OCI-LY7 (cell line): ENCODE data around the gene PARD6G. TPM values are rescaled to one million over a fixed set of nuclear protein-coding genes. Genes with fewer than 3 reads are reported as not detected.

Experiments used
- BruUV-seq: library from RNA; stranded (reverse); fragments of 400-500 nt; replicated peaks from 2 replicates; lab custom pipeline; 2021; lab: Mats Ljungman, UMichigan
- CTCF ChIA-PET: fragments of 300-600 bp; sonication (Branson Sonifier 250); formaldehyde crosslinking; loops from one replicate; lab custom pipeline; 2022; ENCODE audit warnings: antibody characterized with exemption; ENCODE audit not compliant: unreplicated experiment; lab: Charles Lee
- POLR2A ChIA-PET: fragments of 300-600 bp; sonication (Branson Sonifier 250); formaldehyde crosslinking; loops from one replicate; lab custom pipeline; 2022; ENCODE audit warnings: antibody characterized with exemption; lab: Charles Lee
- DNase-seq: peaks from one replicate; pipeline ENCODE4 v3.0.0-alpha.2; 2015; ENCODE audit warnings: low spot score
- H2AFZ ChIP-seq: fragments of 200-600 bp; sonication (generic), shearing (Covaris generic); 2 replicates; pipeline ENCODE4 v1.6.1; 2014; ENCODE audit warnings: mild to moderate bottlenecking, antibody characterized with exemption, low read length, moderate library complexity
- H3K27ac ChIP-seq: fragments of 200-600 bp; sonication (generic); 2 replicates; pipeline ENCODE4 v1.5.1; 2014; ENCODE audit warnings: mixed run types, low read depth, mild to moderate bottlenecking, moderate library complexity, low read length, inconsistent platforms; ENCODE audit not compliant: poor library complexity, severe bottlenecking
- H3K36me3 ChIP-seq: fragments of 200-600 bp; sonication (generic); 2 replicates; pipeline ENCODE4 v1.6.1; 2014; ENCODE audit warnings: mild to moderate bottlenecking, antibody characterized with exemption, low read length, moderate library complexity, mixed read lengths; ENCODE audit not compliant: insufficient read depth
- H3K4me1 ChIP-seq: fragments of 200-600 bp; sonication (generic); 2 replicates; pipeline ENCODE4 v1.5.1; 2014; ENCODE audit warnings: mild to moderate bottlenecking, low read length; ENCODE audit not compliant: insufficient read depth, poor library complexity, severe bottlenecking
- H3K4me2 ChIP-seq: fragments of 200-600 bp; sonication (generic); 2 replicates; pipeline ENCODE4 v1.6.1; 2014; ENCODE audit warnings: mild to moderate bottlenecking, low read length
- H3K4me3 ChIP-seq: fragments of 200-600 bp; sonication (generic); 2 replicates; pipeline ENCODE4 v1.5.1; 2014; ENCODE audit warnings: mild to moderate bottlenecking, low read depth, low read length; ENCODE audit not compliant: poor library complexity, severe bottlenecking
- H3K79me2 ChIP-seq: fragments of 200-600 bp; sonication (generic); 2 replicates; pipeline ENCODE4 v1.6.1; 2016; ENCODE audit warnings: low read depth, mild to moderate bottlenecking, low read length, moderate library complexity, mixed read lengths; ENCODE audit not compliant: insufficient read depth
- H3K9me2 ChIP-seq: fragments of 200-600 bp; sonication (generic); 2 replicates; pipeline ENCODE4 v1.6.1; 2016; ENCODE audit warnings: mild to moderate bottlenecking, low read length, mixed read lengths; ENCODE audit not compliant: insufficient read depth
- H3K9me3 ChIP-seq: fragments of 200-600 bp; sonication (generic); 2 replicates; pipeline ENCODE4 v1.6.1; 2014; ENCODE audit warnings: mild to moderate bottlenecking, mixed run types, low read length, mixed read lengths
- H4K20me1 ChIP-seq: fragments of 200-600 bp; sonication (generic); 2 replicates; pipeline ENCODE4 v1.6.1; 2014; ENCODE audit warnings: mild to moderate bottlenecking, antibody characterized with exemption, low read length, moderate library complexity, mixed read lengths; ENCODE audit not compliant: insufficient read depth
- CTCF ChIP-seq: fragments of 200-600 bp; sonication (generic); conservative IDR thresholded peaks from 2 replicates; pipeline ENCODE4 v1.5.1; 2014; ENCODE audit warnings: mild to moderate bottlenecking, antibody characterized with exemption, low read length, moderate library complexity, mixed read lengths
- EZH2phosphoT487 ChIP-seq: fragments of 200-600 bp; sonication (generic); IDR thresholded peaks from 2 replicates; pipeline ENCODE4 v1.6.1; 2018; ENCODE audit warnings: low read depth, borderline replicate concordance, mild to moderate bottlenecking, mixed run types, antibody characterized with exemption, low read length, moderate library complexity, mixed read lengths
- intact Hi-C: fragments of 100-400 bp; cut with micrococcal nuclease; formaldehyde crosslinking; loops from one replicate; pipeline ENCODE4 v1.10.0; 2022; ENCODE audit not compliant: unreplicated experiment
- total RNA-seq, 2 experiments: library from RNA; depleted of rRNA in 1 of 2; stranded (reverse); fragments of >200 nt in 1 of 2; shearing (Covaris generic) in 1 of 2; gene quantifications; 2 replicates each; pipeline ENCODE4 v1.2.3, GENCODE V29; 2014 to 2022

The PARD6G gene
- total RNA-seq, 2 experiments from 2014 or later, result 0.03 TPM; not detected in 1

DNA sequence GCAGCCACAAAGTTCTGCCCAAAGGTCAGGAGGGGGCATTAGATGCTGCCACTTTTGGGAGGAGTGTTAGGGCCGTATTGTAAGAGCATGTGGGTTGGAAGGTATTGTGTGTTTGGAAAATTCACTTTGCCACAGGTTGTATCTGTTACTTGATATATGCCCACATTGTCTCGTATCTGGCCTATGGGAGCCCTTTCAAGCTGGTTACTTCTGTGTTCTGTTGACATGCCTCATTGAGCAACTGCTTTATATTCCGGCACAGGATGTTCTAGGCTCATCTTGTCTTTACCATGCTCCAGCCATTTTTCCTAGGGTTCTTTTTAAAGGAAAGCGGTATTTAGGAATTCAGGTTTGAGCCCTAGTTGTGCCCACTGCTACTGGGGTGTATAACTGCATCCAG, 132.3 kb downstream of the PARD6G start:
- H3K9me3 ChIP-seq, result no peaks in the 10 kb centered on the region
- no peak for TF ChIP-seq EZH2phosphoT487
- TF ChIP-seq CTCF, result no peak
- ChIA-PET CTCF (no interaction called here), POLR2A (no interaction called here)
- no peak overlapping the region for H2AFZ ChIP-seq
- intact Hi-C loops, result no loop called here
- H3K4me2 ChIP-seq, result 0 out of 2 replicates have a peak overlapping the region, but pooled peaks have one; percentile 5
- H3K4me1 ChIP-seq, result peaks cover 14% of the 10 kb centered on the region
- no peak overlapping the region for H3K4me3 ChIP-seq
- H3K79me2 ChIP-seq, result peaks cover 78% of the 10 kb centered on the region
- peaks cover 64% of the 10 kb centered on the region for H3K36me3 ChIP-seq
- H4K20me1 ChIP-seq, result peaks cover 8% of the 10 kb centered on the region
- no peaks in the 10 kb centered on the region for H3K9me2 ChIP-seq
- DNase-seq, result no peak
- BruUV-seq, result no TSS peak
- H3K27ac ChIP-seq, result no peak overlapping the region

DNA sequence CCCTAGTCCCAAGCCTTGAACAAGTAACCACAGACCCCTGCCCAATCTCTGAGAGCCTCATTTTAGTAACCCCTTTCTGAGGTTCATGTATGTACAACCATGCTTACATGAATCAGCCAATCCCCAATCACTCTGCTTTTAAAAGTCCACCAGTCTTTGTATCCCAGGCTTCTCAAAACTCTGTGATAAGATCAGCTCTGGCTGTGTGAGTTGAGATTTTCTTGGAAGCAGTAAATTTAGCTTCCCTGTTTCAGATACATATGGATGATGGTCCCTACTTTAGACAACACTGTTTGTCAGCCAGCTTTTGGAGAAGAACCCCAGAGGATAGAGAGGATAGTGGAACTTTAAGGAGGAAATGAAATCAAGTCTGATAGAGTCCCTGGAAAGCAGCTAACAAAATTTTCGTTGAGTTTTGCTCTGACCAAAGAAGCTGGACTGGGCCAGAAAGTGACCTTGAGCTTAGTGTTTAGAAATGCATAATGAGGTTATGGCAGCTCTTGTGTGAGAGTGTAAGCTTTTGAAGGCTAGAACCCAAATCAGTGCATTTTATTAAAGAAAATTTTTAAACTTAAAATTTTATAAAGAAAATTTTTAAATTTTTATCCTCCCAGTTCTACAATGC, 134.6 kb downstream of the PARD6G start:
- Histone ChIP-seq H4K20me1 (peaks cover 11% of the 10 kb centered on the region), H3K9me2 (no peaks in the 10 kb centered on the region), H3K9me3 (no peaks in the 10 kb centered on the region), H3K4me2 (no peak overlapping the region), H2AFZ (no peak overlapping the region), H3K4me3 (no peak overlapping the region), H3K79me2 (peaks cover 81% of the 10 kb centered on the region), H3K36me3 (peaks cover 41% of the 10 kb centered on the region), H3K4me1 (peaks cover 18% of the 10 kb centered on the region), H3K27ac (no peak overlapping the region)
- no peak for TF ChIP-seq CTCF
- no peak for TF ChIP-seq EZH2phosphoT487
- intact Hi-C loops, result no loop called here
- no TSS peak for BruUV-seq
- DNase-seq, result no peak
- ChIA-PET CTCF (no interaction called here), POLR2A (interaction anchor here (1.4 kb wide), 1 partner anchor 11 kb away, joined by 4 read pairs; no protein-coding TSS in a partner anchor)

GRCh38 chr18:80109676-80110078, 137.6 kb downstream of the PARD6G start:
- Histone ChIP-seq H3K4me3 (peak overlapping the region; percentile 78), H3K36me3 (peaks cover 28% of the 10 kb centered on the region), H3K4me2 (peak overlapping the region; percentile 91), H2AFZ (no peak overlapping the region), H3K9me3 (no peaks in the 10 kb centered on the region), H3K27ac (no peak overlapping the region), H4K20me1 (peaks cover 11% of the 10 kb centered on the region), H3K4me1 (peaks cover 24% of the 10 kb centered on the region), H3K79me2 (peaks cover 50% of the 10 kb centered on the region), H3K9me2 (no peaks in the 10 kb centered on the region)
- no TSS peak for BruUV-seq
- ChIA-PET POLR2A (no interaction called here), CTCF (no interaction called here)
- TF ChIP-seq CTCF, result no peak
- no peak for TF ChIP-seq EZH2phosphoT487
- intact Hi-C loops, result loop anchor here (5.0 kb wide), 1 partner anchor 77 kb away; the partner anchor contains the start of gene RBFA
- DNase-seq, result peak; percentile 20
